GM19324 (cell line): ENCODE measurements around the gene DCST2.
"Not testable (repeated sequence)": the region's sequence is repeated elsewhere in the genome, so short reads cannot be mapped to it uniquely, and the experiment has no call there.

Experiments used
- ATAC-seq: cut with Tn5 transposase; IDR thresholded peaks from one replicate; pipeline ENCODE4 v1.9.1; 2021; ENCODE audit warnings: mild to moderate bottlenecking, moderate library complexity; ENCODE audit not compliant: unreplicated experiment, low FRiP score

The DCST2 gene

DNA sequence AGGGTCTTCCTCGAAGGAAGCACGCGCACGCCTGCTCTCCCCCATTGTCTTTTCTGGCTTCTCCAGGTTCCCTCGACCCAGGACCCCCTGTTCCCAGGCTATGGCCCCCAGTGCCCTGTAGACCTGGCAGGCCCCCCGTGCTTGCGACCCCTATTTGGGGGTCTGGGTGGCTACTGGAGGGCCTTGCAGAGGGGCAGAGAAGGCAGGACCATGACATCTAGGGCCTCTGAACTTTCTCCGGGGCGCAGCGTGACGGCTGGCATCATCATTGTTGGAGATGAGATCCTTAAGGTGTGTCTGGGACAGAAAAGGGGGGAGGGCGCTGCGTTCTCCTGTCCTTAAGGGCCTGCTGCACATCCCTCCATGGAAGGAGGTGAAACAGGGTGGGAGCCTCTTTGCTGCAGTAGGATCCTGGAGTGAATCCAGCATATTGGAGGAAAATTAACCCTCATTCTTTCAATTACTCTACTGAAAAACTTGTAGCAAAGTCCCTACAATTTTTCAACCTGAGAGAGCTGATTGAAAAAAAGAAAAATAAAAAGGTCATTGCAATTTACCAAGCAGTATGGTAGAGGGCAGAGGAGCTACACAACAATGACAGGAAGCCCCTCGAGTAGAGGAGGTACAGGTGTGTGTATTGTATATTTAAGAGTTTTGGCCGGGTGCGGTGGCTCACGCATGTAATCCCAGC lies 49.7 kb downstream of the DCST2 start:
- ATAC-seq: no peak

DNA sequence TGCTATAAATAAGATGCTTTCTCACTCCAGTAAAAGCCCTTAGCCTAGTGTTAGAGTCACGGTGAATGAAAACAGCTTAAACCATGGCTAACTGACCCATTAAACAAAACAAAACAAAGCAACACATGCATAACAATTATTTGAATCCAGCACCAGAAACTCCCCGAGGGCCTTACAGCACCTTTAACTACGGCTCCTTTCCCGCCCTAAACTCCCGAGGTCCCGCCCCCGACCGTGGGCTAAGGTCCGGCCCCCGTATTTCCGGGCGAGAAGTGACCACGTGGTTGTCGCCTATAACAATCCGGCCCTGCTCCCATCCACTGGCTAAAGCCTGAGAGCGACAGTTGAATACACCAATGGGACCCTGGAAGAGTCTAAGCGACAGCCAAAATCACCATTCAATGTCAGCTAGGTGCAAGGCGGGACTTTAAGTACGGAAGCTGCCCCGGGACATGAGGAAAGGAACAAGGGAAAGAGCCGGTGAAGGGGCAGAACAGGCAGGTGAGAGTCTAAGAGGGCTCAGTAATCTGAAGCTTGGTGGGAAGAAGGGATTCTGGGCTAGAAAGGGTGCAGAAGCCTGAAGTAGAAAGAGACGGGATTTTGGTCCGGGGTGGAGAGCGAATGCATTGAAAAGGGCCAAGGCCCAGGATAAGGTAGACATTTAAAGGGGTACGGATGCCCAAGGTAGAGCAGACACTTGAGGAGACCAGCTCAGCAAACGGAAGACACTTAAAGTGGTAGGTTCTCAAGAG lies 50.5 kb downstream of the DCST2 start, which contains the start of gene FLAD1:
TSS of gene FLAD1 (plus strand) at position 448 of the 752 bp plus-strand sequence. CDS start 351 bp downstream, outside the sequence.
- ATAC-seq: peak; percentile 97

DNA sequence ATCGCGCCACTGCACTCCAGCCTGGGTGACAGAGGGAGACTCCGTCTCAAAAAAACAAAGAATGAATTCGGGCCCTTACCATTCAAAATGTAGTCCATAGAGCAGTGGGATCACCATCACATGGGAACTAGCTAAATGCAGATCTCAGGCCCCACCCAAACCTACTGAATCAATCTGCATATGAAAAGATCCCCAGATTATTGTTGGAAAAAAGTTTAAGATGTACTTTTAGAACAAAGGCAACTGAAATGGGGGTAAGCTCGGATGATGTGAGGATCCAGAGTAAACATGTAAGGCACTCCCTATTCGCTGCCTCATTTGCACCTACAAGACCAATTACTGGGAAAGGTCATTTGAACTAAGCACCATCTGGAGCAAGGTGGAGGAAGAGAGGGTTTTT lies 51.2 kb downstream of the DCST2 start:
- no peak for ATAC-seq

DNA sequence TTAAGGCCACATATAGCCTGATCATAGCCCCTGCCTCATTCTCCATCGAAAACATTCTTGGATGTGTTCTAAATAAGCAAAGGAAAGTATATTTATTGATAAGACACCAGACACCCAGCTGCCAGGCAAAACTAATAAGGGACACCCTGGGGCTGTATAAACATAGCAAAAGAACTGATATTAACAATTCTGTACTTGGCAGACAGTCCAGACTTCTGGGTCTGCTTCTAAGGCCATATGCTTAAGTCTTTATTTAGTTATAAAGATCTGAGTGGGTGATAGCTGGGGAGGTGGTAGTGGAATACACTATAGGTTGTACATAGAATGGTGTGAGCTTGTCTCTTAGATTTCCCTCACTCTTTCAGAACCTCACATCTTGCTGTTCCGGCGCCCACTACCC lies 55.2 kb downstream of the DCST2 start:
- no peak for ATAC-seq

DNA sequence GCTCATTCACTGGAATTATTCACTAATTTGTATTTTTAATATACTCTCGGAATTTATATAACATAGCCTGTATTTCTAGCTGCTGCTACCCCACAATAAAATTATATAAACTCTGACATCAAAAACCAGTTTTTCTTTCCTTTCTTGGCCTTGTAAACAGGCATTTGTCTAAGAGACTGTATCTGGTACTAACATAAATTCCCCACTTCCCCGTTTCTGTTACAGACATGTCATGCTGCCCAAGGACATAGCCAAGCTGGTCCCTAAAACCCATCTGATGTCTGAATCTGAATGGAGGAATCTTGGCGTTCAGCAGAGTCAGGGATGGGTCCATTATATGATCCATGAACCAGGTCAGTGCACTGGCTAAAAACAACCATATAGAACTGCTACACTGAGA lies 55.8 kb downstream of the DCST2 start:
- ATAC-seq: not testable (repeated sequence)

DNA sequence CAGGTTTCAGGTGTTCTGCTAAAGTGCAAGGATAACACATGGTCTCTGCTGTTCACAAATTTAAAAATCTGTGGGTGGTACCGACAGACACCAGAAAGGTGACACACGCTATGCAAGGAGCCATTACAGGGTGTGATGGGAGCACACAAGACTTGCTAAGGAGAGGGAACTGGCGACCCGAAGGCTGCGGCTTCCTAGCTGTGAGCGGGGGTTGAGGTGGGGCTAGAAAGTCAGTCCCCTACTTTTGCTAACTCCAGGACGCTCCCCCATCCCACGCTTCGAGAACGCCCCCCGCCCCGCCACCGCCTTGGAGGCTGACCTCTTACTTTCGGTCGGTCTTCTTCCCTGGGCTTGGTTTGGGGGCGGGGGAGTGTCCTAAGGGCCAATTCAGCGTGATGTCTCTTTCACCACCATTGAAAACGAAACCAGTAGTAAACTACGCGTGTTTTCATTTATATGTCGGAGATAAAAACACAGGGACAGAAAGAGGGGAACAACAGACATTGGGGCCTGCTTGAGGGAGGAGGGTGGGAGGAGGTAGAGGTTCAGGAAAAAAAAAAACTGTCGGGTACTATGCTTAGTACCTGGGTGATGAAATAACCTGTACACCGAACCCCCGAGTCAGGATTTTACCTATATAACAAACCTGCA lies 58.0 kb downstream of the DCST2 start:
- no peak for ATAC-seq

DNA sequence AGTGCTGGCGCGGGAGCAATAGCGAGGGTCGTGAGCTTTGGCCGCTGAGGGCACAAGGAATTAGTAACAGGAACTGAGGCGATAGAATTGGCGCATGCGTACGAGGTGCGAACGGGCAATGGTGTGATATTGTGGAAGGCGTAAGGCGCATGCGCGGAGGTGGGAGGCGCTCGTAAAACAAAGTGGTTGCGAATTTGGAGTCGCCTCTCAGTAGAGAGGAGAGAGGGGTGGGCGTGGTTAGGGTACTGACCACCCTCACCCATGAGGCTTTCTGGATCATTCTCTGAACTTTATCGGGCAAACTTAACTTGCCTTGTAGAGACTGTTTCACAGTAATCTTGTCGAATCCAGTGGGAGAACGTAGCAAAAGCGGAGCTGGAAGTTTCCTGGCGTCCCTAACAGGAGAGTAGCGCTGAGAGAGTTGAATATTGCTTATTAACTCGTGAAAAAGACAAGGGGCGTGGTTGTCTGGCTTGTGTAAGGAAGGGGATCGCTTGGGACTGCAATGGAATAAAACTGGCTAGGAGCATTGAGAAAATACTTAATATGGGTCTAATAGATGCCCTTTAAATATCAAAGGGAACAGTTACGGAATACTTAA lies 58.7 kb downstream of the DCST2 start:
- peak; percentile 61 for ATAC-seq

DNA sequence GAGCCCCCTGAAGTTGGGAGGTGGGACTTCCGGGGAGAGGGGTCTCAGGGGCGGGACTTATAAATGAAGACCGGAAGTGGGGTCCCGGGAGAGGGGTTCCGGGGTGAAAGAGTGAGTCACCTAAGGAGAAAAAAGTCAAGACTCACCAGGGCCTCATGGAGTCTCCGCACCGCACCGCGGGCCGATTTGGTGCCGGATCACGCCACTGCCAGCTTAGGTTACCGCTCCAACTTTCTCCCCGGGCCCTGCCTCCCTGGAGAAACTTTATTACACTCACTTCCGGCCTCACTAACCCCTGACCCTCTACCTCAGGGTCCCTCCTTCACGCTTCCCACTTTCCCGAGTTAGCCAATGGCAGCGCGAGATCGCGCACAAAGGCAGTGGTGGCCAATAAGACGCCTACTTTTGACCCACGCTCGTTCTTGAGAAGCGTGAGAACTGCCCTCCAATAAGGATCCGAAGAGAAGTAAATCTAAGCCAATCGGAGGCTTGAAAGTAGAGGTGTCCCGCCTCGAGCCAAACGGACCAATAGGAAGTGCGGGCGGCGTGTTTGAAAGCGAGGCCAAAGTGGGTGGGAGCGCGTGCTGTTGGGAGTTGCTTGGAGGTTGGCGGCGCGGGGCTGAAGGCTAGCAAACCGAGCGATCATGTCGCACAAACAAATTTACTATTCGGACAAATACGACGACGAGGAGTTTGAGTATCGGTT lies 59.3 kb downstream of the DCST2 start, which contains the start of gene CKS1B:
TSS of gene CKS1B (plus strand) at position 580 of the 706 bp plus-strand sequence. CDS start at position 645, 65 bp downstream.
- ATAC-seq: peak; percentile 82

DNA sequence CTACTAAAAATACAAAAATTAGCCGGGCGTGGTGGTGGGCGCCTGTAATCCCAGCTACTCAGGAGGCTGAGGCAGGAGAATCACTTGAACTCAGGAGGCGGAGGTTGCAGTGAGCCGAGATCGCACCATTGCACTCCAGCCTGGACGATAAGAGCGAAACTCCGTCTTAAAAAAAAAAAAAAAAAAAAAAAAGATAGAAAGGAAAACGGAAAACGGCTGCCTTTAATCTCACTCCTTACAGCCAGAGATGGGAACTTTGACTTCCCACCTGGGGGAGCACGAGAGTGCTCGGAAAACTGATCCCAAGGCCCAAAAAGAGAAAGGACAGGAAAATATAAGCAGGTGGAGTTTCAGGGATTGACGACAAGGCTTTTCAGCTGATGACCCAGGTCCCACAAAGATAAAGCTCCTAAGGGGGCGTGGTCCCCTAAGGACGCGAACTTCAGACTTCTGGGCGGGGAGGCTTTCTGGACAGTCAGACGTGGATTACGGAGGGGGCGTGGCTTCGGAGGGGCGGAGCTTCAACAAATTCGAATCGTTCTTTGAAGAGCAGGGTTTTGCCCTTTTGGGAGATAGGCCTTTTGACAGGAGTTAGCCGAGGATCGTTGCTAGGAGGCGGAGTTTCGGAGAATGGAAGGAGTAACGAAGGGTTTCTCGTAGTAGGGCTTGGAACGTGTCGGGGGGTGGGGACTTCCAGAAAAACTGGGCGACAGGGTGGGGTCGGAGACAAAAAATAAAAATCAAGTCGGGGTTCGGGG lies 60.1 kb downstream of the DCST2 start:
- ATAC-seq: no peak

DNA sequence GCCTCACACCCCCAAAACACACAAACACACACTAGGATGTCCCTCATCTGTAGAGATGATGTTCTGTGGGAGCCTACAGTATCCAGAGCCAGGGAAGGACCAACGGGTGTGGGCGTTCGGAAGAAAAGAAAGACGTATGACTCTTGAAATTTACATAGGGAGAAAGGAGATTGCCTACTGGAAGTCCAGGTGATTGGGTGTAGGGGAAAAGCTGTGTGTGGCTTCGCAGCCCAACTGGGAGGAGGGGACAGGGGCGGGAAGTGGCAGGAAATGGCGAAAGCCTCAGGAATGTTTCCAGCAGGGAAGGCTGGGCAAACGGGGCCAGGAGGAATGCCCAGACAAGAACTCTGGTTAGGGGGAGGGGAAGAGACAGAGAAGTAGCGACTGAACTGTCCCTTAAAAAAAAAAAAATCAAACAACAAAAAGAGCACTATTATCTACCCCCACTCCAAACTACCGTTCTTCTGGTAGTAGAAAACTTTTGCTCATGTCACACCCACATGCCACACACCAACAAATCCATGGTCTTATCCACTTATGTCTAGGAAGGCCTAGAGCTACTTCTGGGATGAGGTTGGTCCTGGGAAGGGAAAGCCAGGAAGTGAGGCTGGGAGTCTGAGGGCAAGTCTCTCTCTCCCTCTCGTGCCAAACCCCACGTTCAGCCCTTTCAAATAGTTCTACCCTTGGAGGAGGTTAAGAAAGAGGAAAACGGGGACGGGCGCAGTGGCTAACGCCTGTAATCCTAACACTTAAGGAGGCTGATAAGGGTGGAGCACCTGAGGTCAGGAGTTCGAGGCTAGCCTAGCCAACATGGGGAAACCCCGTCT lies 60.9 kb downstream of the DCST2 start:
- ATAC-seq: no peak

DNA sequence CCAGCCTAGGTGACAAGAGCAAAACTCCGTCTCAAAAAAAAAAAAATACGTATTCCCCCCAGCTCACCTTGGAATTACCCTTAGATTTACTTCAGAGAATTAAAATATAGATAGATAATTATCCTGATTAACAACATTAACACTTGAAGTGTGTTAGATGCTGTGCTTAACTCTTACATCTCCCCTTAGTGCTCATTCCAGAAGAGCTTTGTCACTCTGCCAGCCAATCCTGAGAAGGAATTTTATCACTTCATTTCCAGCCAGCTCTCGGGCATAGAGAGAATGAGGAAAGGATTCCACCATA lies 61.4 kb downstream of the DCST2 start:
- ATAC-seq: no peak

DNA sequence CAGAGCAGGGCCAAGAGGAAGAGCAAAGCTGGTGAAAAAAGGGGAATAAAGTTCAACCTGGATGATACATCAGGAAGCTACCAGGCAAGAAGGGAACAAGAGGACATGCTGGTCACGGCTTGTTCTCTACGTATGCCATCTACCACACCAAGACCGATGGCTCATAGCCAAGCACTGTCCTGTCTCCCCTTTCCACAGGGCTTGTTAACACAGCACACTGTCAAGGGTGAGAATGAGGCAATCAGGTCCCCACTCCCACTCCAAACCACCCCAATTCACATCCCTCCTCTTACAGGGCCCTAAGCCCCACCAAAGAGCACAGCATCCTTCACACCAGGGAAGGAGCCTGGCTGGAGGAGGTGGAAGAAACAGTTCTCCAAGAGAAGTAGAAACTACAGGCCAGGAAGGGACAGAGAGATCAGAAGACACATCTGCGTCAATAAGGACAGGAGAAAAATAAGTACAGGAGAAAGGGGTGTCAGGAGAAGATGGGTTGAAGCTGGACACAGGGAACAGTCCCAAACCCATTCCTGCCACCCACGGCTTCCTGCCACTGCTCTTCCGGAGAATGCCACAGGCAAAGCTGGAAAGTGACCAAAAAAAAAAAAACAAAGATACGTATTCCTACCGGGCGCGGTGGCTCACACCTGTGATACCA lies 62.1 kb downstream of the DCST2 start:
- no peak for ATAC-seq

DNA sequence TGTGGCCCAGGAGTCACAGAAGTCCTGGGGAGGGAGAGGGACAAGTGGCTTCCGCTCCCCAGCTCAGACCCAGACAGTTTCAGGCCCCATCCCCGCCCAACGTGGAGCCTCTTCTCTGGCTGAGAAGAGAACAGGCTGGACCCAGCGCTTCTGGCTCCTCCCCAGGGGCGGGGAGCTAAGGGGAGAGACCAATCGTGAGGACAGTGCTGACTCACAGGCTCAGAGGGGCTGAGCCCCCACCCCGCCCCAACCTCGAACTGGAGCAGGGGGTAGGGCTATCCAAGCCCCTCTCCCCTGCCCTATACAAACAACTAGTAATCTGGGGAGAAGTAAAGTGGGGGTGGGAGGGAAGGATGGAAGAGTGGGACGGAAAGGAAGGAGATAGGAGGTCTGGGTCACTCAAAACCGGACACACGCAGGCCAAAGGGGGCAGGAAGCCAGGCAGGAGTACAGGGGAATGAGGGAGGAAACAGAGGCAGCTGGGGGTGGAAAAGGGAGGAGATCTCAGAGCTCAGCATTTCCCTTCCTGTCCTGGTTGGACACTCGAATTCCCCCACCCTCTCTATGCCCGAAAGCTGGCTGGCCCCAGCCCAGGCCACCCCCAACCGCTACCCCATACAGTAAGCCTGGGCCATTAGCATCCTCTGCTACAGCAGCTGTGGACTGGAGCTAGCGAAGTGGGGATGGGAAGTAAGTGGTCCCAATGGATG lies 62.8 kb downstream of the DCST2 start, which contains the start of gene SHC1:
TSS of gene SHC1 (minus strand) at position 117 of the 710 bp plus-strand sequence. CDS start 221 bp downstream, outside the sequence.
- ATAC-seq: no peak

DNA sequence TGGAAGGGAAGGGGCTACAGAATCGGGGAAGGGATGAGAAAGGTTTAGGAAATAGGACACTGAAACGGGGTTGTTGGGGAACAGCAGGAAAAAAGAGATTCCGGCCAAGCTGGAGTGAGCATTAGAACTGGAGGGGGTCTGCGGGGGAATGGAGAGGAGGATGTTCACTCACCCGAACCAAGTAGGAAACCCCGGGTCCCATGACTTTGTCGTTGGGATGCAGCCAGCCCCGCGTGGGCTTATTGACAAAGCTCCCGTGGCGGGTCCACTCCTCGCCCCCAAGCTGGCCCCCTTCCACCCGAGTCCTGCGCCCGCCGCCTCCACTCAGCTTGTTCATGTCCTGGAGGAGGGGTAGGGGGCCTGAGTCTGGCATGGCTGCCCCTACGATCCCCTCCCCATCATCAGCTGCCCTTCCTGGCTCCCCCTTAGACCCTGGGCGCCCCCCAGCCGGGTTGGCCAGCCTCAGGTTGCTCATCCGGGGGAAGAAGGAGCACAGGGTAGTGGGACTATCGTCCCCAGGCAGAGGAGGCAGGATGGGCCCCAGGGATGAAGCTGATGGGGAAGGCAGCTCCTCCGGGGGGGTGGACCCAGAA lies 63.6 kb downstream of the DCST2 start:
- no peak for ATAC-seq

DNA sequence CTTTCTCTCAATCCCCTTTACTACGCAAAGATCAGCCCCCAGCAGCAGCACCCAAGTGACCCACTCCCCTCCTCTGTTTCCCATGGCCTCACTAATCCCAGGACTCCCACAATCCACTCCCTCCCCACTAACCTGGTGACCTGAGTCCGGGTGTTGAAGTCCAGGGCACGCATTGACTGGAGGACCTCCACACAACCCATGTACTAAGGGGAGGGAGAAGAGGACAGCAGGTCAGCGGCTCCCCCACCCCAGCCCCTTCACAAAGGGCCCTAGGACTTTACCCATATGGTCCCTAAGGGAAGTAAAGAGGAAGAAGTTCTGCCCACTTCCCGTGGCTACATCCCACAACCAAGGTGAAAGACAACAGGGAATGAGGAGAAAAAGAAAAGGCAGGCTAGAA lies 64.3 kb downstream of the DCST2 start:
- no peak for ATAC-seq

DNA sequence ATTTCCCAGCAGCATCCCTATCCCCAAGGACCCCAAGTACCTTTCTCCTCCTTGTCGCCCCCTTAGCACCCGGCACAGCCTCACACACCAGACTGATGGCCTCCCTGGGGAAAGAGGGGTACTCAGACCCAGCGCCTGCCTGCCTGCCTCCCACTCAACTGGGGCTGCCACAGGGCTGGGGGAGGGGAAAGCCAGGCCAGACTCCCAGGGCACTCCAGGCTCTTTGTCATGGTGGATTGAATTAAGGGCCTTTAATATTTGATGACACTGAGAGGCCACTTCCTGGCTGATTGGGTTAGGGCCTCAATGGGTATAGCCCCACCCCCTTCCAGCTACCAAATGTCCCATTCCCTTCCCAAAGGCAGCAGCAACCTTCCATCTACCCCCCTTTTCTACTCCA lies 64.8 kb downstream of the DCST2 start:
- no peak for ATAC-seq
